ENCODE data around the gene WNT11. TPM values are rescaled to one million over a fixed set of nuclear protein-coding genes. Genes with fewer than 3 reads are reported as not detected.
A peak's percentile ranks its signal among the peaks of the same experiment; 100 is the strongest.

Gene WNT11
- total RNA-seq, 1 experiment from 2014 or later, result not detected

DNA sequence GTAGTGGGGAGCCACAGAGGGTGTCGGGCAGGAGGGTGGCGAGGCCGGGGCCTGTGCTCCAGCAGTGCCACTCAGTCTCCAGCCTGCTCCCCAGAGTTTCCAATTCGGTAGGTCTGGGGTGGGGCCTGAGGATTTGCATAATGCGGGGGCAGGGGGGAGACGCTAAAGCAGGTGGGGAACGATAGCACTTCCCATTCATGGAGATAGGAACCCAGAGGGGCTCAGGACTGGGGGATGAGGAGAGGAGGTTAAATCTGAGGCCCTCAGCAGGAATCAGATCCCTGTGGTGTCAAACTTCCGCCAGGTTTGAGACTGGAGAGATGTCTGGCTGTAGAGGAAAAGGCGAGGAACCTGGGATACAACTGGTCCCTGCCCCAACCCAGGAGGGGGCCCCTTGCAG lies 29.8 kb downstream of the WNT11 start:
- DNase-seq (ENCODE audit: low read depth), result no peak

DNA sequence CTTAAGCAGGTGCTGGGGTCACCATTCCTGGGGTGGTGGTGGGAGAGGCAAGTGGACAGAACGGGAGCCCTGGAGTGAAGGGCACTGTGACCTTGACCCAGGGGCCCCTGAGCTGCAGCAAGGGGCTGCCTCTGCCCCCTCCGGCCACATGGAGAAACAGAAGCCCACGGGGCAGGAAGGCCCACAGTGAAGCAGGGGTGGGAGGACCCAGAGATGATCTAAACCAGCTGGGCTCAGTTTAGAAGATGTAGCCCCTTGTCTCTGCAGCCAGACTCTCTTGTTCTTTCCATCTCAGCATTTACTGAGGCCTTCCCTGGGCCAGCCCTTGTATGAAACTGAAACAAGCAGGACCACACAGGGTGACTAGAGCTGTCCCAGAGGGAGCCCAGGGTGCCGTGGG lies 30.5 kb downstream of the WNT11 start:
- no peak for DNase-seq (ENCODE audit: low read depth)

- no peak for DNase-seq (ENCODE audit: low read depth)
Observed at GRCh38 chr11:76174330-76174729, 32.0 kb downstream of the WNT11 start.

DNA sequence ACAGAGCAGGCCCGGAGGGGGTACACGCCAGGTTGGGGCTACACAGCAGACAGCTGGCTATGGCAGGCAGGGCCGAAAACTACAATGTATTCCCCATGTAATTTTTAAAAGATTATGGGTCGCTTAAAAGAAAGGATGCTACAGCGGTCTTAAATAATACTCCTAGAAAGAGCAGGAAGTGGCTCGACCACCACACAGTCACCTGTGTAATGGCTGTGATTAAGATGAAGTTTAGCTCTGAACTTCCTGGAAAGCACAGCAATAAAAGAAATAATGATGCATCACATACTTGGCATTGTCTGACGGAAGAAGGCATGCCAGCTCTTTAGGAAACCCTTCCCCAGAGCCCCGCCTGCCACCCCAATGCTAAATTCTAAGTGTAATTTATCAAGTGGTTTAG lies 32.6 kb downstream of the WNT11 start:
- DNase-seq (ENCODE audit: low read depth), result no peak

GRCh38 chr11:76172583-76172982 lies 33.7 kb downstream of the WNT11 start:
- no peak for DNase-seq (ENCODE audit: low read depth)

GRCh38 chr11:76170468-76170867 lies 35.8 kb downstream of the WNT11 start:
- no peak for DNase-seq (ENCODE audit: low read depth)

DNA sequence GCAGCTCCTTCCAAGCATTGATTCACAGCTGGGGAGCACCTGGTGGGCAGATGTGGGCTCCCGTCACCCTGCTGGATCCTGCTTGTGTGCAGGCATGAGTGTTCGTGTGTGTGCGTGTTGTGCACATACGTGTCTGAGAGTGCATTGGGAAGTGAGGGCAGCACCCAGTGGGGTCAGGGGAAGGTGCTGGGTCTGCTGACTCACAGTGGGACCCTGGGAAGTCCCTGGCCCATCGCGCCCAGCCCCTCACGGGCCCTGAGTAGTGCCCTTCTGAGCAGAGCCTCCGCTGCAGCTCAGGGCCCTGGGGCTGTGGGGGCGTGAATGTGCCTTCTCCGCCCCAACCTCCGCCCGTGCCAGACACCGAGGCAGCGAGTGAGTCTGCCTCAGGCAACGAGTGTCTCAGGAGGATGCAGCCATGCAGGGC lies 36.8 kb downstream of the WNT11 start:
- DNase-seq (ENCODE audit: low read depth), result no peak

- DNase-seq (ENCODE audit: low read depth), result no peak
Observed at GRCh38 chr11:76167590-76167989, 38.7 kb downstream of the WNT11 start.

GRCh38 chr11:76166314-76166713 lies 40.0 kb downstream of the WNT11 start:
- DNase-seq (ENCODE audit: low read depth), result peak; percentile 73

GRCh38 chr11:76164861-76165751 lies 41.2 kb downstream of the WNT11 start:
- no peak for DNase-seq (ENCODE audit: low read depth)

DNA sequence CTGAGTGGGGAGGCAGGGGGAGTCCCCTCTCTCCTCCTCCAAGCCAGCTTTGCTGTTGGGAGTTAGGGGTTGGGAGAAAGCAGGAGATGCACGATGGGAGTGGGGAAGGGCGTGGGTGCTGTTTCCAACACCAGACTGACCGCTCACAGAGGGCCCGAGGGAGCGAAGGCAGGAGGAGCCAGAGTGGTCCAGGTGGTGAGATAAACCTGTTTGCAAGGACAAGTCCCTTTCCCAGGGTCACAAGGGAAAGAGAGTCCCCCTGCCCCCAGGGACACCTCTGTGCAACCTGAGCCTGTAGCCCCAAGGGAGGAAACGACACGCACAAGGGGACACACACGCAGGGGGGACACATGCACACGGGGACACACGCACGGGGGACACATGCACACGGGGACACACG lies 42.2 kb downstream of the WNT11 start:
- no peak for DNase-seq (ENCODE audit: low read depth)

DNA sequence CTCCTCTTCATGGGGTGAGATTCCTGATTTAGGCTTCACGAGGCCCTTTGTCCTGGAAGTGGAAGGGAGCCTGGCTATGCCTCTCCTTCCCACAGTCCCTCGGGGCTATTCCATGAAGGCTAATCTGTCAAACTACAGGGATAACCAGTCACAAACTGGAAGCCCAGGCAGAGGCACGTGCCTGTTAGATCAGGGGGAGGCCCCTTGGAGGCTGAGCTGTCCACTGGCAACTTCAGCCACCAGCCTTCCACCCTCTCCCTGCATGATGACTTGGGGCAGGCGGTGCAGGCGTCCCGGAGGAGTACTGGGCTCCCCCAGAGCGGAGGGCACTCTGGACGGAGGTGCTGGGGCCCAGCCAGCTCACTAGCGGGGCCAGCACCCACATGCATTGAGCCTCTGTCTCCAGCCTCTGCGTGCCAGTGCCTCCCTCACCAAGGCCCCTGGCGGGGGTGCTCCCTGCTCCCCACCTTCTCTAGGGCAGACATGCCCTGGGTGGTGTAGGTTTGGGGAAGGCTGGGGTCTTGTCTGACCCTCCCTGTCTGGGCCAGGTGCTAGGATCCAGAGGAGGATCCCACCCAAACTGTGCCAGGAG lies 42.9 kb downstream of the WNT11 start:
- DNase-seq (ENCODE audit: low read depth), result no peak

DNA sequence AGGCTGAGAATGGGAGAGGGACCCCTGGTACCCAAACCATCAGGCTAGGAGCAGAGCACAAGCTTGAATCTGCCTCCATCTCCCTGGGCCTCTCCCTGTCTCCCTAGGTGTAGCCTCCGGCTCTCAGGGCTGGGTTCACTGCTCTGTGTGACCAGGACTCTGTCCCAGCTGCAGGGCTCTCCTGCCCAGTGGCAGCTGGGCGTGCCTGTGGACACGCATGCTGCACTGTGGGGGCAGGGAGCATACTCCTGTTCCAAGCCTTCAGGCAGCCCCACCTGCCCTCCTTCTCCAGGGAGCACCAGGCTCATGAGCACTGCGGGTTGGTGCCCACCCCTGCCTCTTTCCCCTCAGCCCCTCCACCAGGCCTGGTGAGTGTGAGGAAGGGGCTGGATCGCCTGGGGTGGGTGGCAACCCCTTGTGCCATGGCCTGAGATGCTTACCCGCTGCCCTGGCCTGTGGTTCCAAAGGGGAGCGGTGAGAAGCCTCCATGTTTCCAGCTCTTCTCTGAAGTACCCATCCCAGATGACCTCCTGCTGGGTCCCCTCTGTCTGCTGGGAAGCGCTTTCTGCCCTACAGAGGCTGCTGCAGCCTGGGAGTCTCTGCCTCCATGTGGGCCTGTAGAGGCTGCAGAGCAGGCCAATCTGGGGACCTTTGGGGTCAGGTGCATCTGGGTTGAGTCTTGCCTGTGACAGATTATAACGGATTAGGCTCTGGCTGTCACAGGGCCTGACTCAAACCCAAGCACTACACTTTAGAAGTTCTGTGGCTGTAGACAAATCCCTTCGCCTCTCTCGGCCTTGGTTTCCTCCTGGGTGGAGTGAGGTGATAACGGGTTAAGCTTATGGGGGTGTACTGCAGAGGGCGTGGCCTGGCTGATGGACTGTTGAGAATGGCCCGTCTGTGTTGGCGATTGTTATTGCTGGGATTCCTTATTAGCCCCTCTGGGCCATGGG lies 43.7 kb downstream of the WNT11 start:
- no peak for DNase-seq (ENCODE audit: low read depth)

- no peak for DNase-seq (ENCODE audit: low read depth)
Observed at GRCh38 chr11:76161261-76161961, 44.9 kb downstream of the WNT11 start.

- DNase-seq (ENCODE audit: low read depth), result no peak
Observed at GRCh38 chr11:76160856-76161255, 45.4 kb downstream of the WNT11 start.

- DNase-seq (ENCODE audit: low read depth), result no peak
Observed at GRCh38 chr11:76159983-76160661, 46.2 kb downstream of the WNT11 start.

- no peak for DNase-seq (ENCODE audit: low read depth)
Observed at GRCh38 chr11:76159303-76159937, 46.9 kb downstream of the WNT11 start.

- no peak for DNase-seq (ENCODE audit: low read depth)
Observed at GRCh38 chr11:76158394-76159302, 47.7 kb downstream of the WNT11 start.

- DNase-seq (ENCODE audit: low read depth), result no peak
Observed at GRCh38 chr11:76157891-76158290, 48.4 kb downstream of the WNT11 start.

Data from LHCN-M2 (cell line).